Nephron progenitor cell (in vitro differentiated cells): ENCODE data around the gene USP33.
"Not testable (repeated sequence)": the region's sequence is repeated elsewhere in the genome, so short reads cannot be mapped to it uniquely, and the experiment has no call there.

ENCODE experiments used
- DNase-seq: peaks from one replicate; pipeline ENCODE4 v3.0.0; 2021
- H3K27ac Mint-ChIP-seq: 2 replicates; pipeline ENCODE4 v1.8.0; 2021; ENCODE audit warnings: mild to moderate bottlenecking, moderate library complexity, mixed read lengths
- H3K27me3 Mint-ChIP-seq: 2 replicates; pipeline ENCODE4 v1.8.0; 2021; ENCODE audit warnings: mild to moderate bottlenecking, low read depth, mixed read lengths; ENCODE audit not compliant: poor library complexity
- H3K36me3 Mint-ChIP-seq: 2 replicates; pipeline ENCODE4 v1.8.0; 2021; ENCODE audit warnings: low read depth, mixed read lengths
- H3K4me1 Mint-ChIP-seq: 2 replicates; pipeline ENCODE4 v1.8.0; 2021; ENCODE audit warnings: mixed read lengths
- H3K4me3 Mint-ChIP-seq: 2 replicates; pipeline ENCODE4 v1.8.0; 2021; ENCODE audit warnings: mild to moderate bottlenecking, moderate library complexity, mixed read lengths
- H3K9me3 Mint-ChIP-seq: 2 replicates; pipeline ENCODE4 v1.8.0; 2021; ENCODE audit warnings: mild to moderate bottlenecking, moderate library complexity, mixed read lengths
- CTCF ChIP-seq: fragments of 200-600 bp; sonication (generic); IDR thresholded peaks from 2 replicates; pipeline ENCODE4 v1.5.0; 2021; ENCODE audit warnings: antibody characterized with exemption

USP33 gene

GRCh38 chr1:77768006-77768405, 8.4 kb upstream of the USP33 start:
- no peak for DNase-seq
- H3K27ac Mint-ChIP-seq, result no peak overlapping the region
- TF ChIP-seq CTCF, result no peak
- no peaks in the 10 kb centered on the region for H3K36me3 Mint-ChIP-seq
- H3K4me1 Mint-ChIP-seq, result no peaks in the 10 kb centered on the region
- peaks cover 7% of the 10 kb centered on the region for H3K27me3 Mint-ChIP-seq
- H3K4me3 Mint-ChIP-seq, result no peak overlapping the region
- no peaks in the 10 kb centered on the region for H3K9me3 Mint-ChIP-seq

DNA sequence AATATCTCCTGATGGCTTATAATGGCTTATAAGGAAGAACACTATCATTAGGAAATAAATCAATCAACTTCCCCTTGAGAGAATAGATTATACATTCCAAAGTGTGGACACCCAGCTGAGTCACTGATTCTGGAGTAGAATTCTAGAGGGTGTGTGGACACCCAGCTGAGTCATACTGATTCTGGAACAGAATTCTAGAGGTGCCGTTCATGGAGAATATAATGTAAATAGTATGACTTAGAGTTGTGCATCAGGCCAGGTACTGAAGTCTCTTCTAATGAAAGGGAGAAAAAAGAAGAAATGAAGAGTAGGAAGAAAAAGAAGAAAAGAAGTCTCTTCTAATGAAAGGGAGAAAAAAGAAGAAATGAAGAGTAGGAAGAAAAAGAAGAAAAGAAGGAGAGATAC, 2.4 kb upstream of the USP33 start:
- Mint-ChIP-seq H3K27ac (no peak overlapping the region), H3K36me3 (no peaks in the 10 kb centered on the region), H3K4me1 (peaks cover 22% of the 10 kb centered on the region), H3K9me3 (no peaks in the 10 kb centered on the region), H3K4me3 (no peak overlapping the region), H3K27me3 (peaks cover 7% of the 10 kb centered on the region)
- DNase-seq, result no peak
- TF ChIP-seq CTCF, result no peak

DNA sequence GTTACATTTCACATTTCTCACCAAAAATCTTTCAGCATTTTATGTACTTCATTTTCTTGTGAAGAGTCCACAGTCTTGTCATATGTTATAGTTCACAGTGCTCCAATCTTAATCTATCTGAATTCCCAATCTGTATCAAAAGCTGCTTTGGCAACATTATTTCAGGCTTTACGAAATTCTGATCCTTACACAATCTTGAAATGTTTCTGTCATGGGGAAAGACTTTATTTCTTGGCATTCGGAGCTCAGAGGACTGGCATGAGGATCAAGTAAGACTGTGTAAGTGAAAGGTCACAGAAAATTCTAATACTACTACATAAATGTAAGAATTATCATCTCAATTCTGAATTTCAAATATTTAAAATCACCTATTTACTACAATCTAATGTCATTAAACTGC, 2.0 kb downstream of the USP33 start:
- no peak for DNase-seq
- H3K27me3 Mint-ChIP-seq, result no peaks in the 10 kb centered on the region
- H3K27ac Mint-ChIP-seq, result no peak overlapping the region
- peak overlapping the region; percentile 97 for H3K4me3 Mint-ChIP-seq
- no peaks in the 10 kb centered on the region for H3K36me3 Mint-ChIP-seq
- no peaks in the 10 kb centered on the region for H3K9me3 Mint-ChIP-seq
- no peak for TF ChIP-seq CTCF
- peaks cover 35% of the 10 kb centered on the region for H3K4me1 Mint-ChIP-seq

GRCh38 chr1:77757066-77757584, 2.5 kb downstream of the USP33 start:
- no peak for TF ChIP-seq CTCF
- Mint-ChIP-seq H3K4me3 (peak overlapping the region; percentile 73), H3K36me3 (no peaks in the 10 kb centered on the region), H3K9me3 (no peaks in the 10 kb centered on the region), H3K27me3 (no peaks in the 10 kb centered on the region), H3K4me1 (peaks cover 35% of the 10 kb centered on the region), H3K27ac (no peak overlapping the region)
- no peak for DNase-seq

GRCh38 chr1:77756052-77756754, 3.4 kb downstream of the USP33 start:
- Mint-ChIP-seq H3K4me1 (peaks cover 35% of the 10 kb centered on the region), H3K27me3 (no peaks in the 10 kb centered on the region), H3K4me3 (no peak overlapping the region), H3K9me3 (no peaks in the 10 kb centered on the region), H3K27ac (peak overlapping the region; percentile 44), H3K36me3 (peaks cover under 1% of the 10 kb centered on the region)
- DNase-seq, result no peak
- TF ChIP-seq CTCF, result no peak

- H3K27ac Mint-ChIP-seq, H3K27me3 Mint-ChIP-seq, H3K9me3 Mint-ChIP-seq, DNase-seq, H3K4me3 Mint-ChIP-seq, H3K4me1 Mint-ChIP-seq: not testable (repeated sequence)
- peaks cover 51% of the 10 kb centered on the region for H3K36me3 Mint-ChIP-seq
These were observed 10.2 kb downstream of the USP33 start for GRCh38 chr1:77749489-77749888.
